Prostate gland (tissue), 2 donors: ENCODE measurements around the gene RBM20.

ENCODE experiments used
- POLR2A ChIP-seq: fragments of 450-650 bp; IDR thresholded peaks from one replicate; pipeline ENCODE4 v1.6.1; 2016; ENCODE audit warnings: antibody characterized with exemption, mild to moderate bottlenecking
- POLR2AphosphoS5 ChIP-seq: sonication (generic); formaldehyde crosslinking; IDR thresholded peaks from one replicate; pipeline ENCODE4 v1.6.1; 2017; ENCODE audit warnings: antibody characterized with exemption
- TF ChIP-seq, protein P1 (sequence below), 4 experiments: fragments of 200-600 bp in 2 of 4; fragments of 450-650 bp in 2 of 4; sonication (generic) in 2 of 4; IDR thresholded peaks; 1 replicate in 3 of 4; 2 replicates in 1 of 4; pipeline ENCODE4 v1.5.1; 2016 to 2019; ENCODE audit warnings: antibody characterized with exemption in 4 of 4, mild to moderate bottlenecking in 2 of 4, moderate library complexity in 2 of 4

DNA sequence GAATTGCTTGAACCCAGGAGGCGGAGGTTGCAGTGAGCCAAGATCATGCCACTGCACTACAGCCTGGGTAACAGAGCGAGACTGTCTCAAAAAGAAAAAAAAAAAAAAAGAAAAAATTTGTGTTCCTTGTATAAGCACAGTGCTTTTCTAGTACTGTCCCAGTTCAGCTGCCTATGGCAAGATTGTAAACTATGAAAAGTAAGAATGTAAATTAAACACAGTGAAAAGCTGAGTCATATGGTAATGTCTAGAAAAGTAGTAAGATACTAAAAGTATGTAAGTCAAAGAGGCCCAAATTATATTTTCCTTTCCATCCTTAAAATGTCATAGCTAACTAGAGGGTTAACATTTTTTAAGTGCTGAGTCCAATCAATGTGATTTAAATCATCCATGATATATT is 42.8 kb downstream of the RBM20 start:
- TF ChIP-seq, protein P1, sequence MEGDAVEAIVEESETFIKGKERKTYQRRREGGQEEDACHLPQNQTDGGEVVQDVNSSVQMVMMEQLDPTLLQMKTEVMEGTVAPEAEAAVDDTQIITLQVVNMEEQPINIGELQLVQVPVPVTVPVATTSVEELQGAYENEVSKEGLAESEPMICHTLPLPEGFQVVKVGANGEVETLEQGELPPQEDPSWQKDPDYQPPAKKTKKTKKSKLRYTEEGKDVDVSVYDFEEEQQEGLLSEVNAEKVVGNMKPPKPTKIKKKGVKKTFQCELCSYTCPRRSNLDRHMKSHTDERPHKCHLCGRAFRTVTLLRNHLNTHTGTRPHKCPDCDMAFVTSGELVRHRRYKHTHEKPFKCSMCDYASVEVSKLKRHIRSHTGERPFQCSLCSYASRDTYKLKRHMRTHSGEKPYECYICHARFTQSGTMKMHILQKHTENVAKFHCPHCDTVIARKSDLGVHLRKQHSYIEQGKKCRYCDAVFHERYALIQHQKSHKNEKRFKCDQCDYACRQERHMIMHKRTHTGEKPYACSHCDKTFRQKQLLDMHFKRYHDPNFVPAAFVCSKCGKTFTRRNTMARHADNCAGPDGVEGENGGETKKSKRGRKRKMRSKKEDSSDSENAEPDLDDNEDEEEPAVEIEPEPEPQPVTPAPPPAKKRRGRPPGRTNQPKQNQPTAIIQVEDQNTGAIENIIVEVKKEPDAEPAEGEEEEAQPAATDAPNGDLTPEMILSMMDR (IDR thresholded peaks at IDR 0.05): no peak
- TF ChIP-seq POLR2A: no peak
- TF ChIP-seq POLR2AphosphoS5: no peak
